ENCODE measurements around the gene ZBTB45.

The ZBTB45 gene

DNA sequence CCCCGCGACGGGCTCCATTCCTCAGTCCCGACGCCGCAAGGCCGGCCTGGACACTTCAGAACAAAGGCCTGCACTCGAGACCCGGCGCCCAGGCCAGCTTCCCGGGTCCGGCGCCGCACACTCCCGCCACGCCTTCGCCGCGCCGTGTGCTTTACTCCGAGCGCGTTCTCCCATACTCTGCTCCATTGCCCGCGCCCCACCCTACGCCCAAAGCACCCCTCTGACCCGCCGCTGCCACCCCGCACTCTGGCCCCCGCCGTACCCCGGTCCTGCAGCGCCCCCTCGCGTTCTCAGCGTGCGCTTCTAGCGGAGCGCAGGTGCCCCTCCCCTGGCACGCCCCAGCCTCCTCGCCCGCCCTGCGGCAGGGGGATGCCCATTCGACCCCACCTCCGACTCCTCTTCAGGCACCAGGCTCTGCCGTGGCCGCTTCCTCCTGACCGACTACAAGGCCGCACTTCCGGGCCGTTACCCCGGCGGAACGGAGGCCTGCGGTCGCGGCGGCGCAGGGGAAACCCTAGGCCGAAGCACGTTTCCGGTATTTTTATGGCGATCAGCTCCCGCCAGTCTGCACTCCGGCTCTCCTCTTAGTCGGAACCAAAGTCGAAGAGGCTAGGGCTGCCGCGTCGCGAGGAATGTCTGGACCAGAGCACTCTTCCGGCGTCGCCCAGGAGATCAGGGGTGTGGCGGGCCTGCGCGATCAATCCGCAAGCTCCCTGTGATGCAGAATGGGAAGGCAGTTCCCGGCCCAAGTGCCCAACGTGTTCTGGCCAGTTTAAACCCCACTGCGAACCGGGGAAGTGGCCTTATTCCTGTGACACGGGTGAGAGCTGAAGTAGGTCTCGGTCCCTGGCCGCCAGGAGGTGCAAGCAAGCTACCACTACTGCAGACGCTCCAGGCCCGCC, at the start of gene ZBTB45:
Gene ZBTB45 (minus strand): TSS at position 456 of the 902 bp plus-strand sequence. CDS start 2,137 bp downstream, outside the sequence.
- peaks cover 45% of the 10 kb centered on the region for H3K4me1 Mint-ChIP-seq (ENCODE audit: low read depth)

DNA sequence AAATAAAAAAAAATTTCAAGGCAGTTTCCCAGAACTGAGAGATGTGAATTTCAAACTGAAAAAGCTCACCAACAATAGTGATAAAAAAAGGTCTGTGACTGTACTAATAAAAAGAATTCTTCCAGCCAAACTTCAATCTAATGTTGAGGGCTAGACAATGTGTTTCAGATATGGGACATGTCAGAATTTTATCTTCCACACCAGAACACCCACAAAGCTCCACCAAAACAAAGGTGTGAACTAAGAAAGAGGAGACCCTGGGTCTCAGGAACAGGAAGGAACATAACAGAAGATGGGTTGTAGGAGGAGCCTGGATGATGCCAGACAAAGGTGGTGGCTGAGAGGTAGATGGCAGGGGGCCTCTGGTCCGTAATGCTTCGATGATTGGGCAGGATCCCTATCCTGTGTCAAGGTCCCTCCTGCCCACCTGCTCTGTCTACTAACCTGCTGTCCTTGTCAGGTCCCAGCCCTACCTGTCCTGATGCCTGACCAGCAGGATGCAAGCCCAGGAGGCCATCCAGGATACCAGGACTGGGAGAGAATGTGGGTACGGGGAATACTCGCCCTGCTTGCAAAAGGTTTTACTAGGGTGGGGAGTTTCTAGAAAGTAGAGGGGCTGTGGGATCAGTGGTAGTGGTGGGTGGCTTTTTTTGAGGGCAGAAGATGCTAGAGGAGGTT, 49.0 kb upstream of the ZBTB45 start:
- H3K36me3 Mint-ChIP-seq: peaks cover 8% of the 10 kb centered on the region
- H3K27ac Mint-ChIP-seq: no peak overlapping the region
- H3K4me1 Mint-ChIP-seq (ENCODE audit: low read depth): peaks cover 24% of the 10 kb centered on the region

More for the DNA sequence above, at the start of gene ZBTB45:
- Mint-ChIP-seq H3K27me3 (no peaks in the 10 kb centered on the region), H3K27ac (peak within 1 kb of the TSS; percentile 97), H3K4me3 (peak within 1 kb of the TSS; percentile 97), H3K36me3 (no peaks in the 10 kb centered on the region), H3K9me3 (ENCODE audit: low read depth) (no peaks in the 10 kb centered on the region)

DNA sequence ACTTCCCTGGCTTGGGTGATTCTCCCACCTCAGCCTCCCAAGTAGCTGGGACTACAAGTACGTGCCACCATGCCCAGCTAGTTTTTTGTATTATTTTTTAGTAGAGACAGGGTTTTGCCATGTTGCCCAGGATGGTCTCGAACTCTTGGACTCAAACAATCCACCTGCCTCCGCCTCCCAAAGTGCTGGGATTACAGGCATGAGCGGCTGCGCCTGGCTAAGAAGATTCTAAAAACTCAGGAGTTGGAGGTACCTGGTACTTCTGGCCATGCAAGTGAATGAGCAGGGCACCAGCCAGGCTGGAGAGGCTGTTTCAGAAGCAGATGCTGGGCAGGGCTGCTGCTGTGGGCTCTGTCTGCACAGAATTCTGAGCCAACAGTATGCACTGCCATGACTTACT, 47.4 kb upstream of the ZBTB45 start:
- Mint-ChIP-seq H3K36me3 (peaks cover 6% of the 10 kb centered on the region), H3K27ac (no peak overlapping the region), H3K9me3 (ENCODE audit: low read depth) (no peaks in the 10 kb centered on the region), H3K4me3 (no peak overlapping the region), H3K4me1 (ENCODE audit: low read depth) (peaks cover 20% of the 10 kb centered on the region), H3K27me3 (no peaks in the 10 kb centered on the region)

More for the DNA sequence above, 49.0 kb upstream of the ZBTB45 start:
- Mint-ChIP-seq H3K9me3 (ENCODE audit: low read depth) (no peaks in the 10 kb centered on the region), H3K27me3 (no peaks in the 10 kb centered on the region), H3K4me3 (no peak overlapping the region)

DNA sequence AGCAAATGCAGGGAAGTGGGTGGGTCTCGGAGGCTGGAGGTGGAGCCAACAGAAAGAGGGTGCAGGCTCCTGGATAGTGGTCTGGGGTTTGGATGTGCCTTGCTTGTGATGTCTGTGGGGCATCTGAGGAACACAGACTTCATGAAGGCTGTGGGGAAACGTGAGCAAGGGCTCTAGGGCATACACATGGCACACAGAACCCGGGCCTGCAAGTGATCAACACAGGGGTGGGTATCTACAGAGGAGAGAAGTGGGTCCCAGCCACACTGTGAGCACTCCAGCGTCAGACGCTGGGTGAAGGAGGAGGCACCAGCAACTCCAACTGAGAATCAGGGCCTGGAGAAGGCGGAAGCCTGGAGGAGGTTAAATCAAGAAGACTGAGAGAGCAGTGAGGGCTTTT, 44.2 kb upstream of the ZBTB45 start:
- Mint-ChIP-seq H3K27ac (no peak overlapping the region), H3K9me3 (ENCODE audit: low read depth) (no peaks in the 10 kb centered on the region), H3K36me3 (peaks cover 4% of the 10 kb centered on the region), H3K4me1 (ENCODE audit: low read depth) (peaks cover 39% of the 10 kb centered on the region), H3K4me3 (peak overlapping the region; percentile 98), H3K27me3 (no peaks in the 10 kb centered on the region)

DNA sequence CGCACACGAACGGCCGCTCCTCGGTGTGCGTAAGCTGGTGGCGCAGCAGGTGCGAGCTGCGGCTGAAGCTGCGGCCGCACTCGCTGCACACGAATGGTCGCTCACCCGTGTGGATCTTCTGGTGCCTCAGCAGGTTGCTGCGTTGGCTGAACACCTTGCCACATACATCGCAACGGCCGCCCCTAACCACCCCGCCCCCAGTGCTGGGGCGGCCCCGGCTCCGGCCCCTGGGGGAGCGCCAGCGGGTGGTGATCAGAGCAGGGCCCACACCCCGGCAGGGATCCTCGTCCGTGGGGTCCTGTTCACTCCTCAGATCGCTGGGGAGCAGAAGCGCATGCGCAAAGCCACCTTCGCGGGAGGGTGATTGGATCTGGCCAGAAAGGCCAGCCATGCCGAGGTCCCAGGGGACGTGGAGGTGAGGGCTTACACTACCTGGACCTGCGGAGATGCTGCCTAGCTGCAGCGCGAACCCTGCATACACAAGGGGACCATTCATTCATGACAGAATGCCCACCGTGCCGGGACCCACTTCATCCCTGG, 43.5 kb upstream of the ZBTB45 start:
- H3K4me3 Mint-ChIP-seq: peak overlapping the region; percentile 98
- peak overlapping the region; percentile 66 for H3K27ac Mint-ChIP-seq
- peaks cover 1% of the 10 kb centered on the region for H3K36me3 Mint-ChIP-seq
- no peaks in the 10 kb centered on the region for H3K9me3 Mint-ChIP-seq (ENCODE audit: low read depth)
- H3K27me3 Mint-ChIP-seq: no peaks in the 10 kb centered on the region
- H3K4me1 Mint-ChIP-seq (ENCODE audit: low read depth): peaks cover 39% of the 10 kb centered on the region

DNA sequence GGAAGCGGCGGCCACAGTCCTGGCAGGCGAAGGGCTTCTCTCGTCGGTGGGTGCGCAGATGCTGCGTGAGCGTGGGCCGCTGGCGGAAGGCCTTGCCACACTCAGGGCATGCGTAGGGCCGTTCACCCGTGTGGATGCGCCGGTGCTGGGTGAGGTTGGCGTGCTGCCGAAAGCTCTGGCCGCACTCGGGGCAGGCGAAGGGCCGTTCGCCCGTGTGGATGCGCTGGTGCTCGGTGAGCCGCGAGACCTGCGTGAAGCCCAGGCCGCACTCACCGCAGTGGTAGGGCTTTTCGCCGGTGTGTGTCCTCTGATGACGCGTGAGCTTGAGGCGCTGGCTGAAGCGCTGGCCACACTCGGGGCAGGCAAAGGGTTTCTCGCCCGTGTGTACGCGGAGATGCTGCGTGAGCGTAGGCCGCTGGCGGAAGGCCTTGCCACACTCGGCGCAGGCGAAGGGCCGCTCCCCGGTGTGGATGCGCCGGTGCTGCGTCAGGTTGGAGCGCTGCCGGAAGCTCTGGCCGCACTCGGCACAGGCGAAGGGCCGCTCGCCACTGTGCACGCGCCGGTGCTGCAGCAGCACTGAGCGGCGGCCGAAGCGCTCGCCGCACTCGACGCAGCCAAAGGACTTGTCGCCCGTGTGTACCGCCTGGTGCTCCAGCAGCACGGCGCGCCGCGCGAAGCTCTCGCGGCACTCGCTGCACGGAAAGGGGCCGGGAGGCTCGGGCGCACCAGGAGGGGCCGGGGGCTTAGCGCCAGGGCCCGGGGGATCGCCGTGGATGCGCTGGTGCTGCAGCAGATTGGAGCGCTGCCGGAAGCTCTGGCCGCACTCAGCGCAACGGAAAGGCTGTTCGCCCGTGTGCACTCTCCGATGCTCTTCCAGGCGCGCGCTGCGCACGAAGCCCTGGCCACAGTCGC, 42.8 kb upstream of the ZBTB45 start:
- Mint-ChIP-seq H3K4me1 (ENCODE audit: low read depth) (peaks cover 41% of the 10 kb centered on the region), H3K27me3 (no peaks in the 10 kb centered on the region)

DNA sequence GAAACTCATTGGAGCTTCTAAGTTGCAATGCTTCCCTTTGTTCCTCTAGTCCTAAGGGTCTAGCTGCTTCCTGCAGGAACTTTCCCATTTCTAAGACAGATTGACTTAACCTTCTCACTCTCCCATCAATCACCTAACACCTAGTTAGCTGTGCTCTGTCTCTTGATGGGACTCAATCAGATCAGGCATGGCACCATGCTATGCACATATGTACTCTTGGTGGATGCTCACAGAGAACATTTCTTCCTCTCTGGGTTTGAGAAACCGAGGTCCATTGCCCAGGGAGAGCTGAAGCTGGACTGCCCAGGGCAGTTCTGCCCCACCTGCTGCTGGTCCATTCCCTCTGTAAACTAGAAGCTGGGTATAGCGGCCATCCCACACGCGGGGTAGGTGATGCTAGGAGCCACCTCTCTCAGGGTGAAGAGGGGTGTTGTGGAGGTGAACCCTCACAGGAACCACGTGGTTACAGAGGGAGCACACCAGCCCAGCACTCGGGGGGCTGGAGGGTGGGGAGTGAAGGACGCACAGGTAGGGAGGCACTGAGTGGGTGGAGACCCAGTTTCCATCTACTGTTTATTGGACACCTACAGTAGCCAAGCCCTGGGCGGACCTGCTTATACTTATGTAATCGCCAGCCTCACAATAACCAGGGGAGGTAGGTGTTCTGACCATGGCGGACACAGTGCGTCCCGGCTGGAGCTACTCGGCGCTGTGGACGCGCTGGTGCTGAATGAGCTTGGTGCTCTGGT, 41.9 kb upstream of the ZBTB45 start:
- H3K27me3 Mint-ChIP-seq: no peaks in the 10 kb centered on the region
- peaks cover under 1% of the 10 kb centered on the region for H3K36me3 Mint-ChIP-seq
- H3K27ac Mint-ChIP-seq: peak overlapping the region; percentile 69
- H3K4me3 Mint-ChIP-seq: peak overlapping the region; percentile 98
- H3K4me1 Mint-ChIP-seq (ENCODE audit: low read depth): peaks cover 47% of the 10 kb centered on the region
- no peaks in the 10 kb centered on the region for H3K9me3 Mint-ChIP-seq (ENCODE audit: low read depth)

More for the DNA sequence above, 42.8 kb upstream of the ZBTB45 start:
- Mint-ChIP-seq H3K27ac (peak overlapping the region; percentile 69), H3K4me3 (peak overlapping the region; percentile 98), H3K9me3 (ENCODE audit: low read depth) (no peaks in the 10 kb centered on the region), H3K36me3 (no peaks in the 10 kb centered on the region)

DNA sequence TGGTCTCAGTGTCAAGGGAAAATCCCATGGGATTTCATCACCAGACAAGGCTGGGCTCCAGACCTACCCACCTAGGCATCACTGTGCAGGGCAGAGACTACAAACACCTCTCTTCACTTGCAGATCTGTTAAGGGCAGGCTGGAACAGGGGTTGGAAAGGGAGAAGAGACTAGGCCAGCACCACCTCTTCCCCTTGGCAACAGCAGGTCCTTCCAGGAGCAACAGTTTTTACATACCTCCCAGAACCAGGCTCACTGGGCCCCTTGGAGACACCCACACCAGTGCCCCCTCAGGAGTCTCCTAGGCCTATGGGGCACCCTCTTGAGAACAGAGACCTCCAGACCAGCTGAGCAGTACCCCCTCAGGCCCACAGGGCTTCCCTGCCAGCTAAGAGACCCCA, 41.3 kb upstream of the ZBTB45 start:
- H3K4me3 Mint-ChIP-seq: peak overlapping the region; percentile 98
- H3K27ac Mint-ChIP-seq: no peak overlapping the region
- no peaks in the 10 kb centered on the region for H3K27me3 Mint-ChIP-seq
- H3K9me3 Mint-ChIP-seq (ENCODE audit: low read depth): no peaks in the 10 kb centered on the region
- peaks cover 53% of the 10 kb centered on the region for H3K4me1 Mint-ChIP-seq (ENCODE audit: low read depth)
- H3K36me3 Mint-ChIP-seq: peaks cover 4% of the 10 kb centered on the region

DNA sequence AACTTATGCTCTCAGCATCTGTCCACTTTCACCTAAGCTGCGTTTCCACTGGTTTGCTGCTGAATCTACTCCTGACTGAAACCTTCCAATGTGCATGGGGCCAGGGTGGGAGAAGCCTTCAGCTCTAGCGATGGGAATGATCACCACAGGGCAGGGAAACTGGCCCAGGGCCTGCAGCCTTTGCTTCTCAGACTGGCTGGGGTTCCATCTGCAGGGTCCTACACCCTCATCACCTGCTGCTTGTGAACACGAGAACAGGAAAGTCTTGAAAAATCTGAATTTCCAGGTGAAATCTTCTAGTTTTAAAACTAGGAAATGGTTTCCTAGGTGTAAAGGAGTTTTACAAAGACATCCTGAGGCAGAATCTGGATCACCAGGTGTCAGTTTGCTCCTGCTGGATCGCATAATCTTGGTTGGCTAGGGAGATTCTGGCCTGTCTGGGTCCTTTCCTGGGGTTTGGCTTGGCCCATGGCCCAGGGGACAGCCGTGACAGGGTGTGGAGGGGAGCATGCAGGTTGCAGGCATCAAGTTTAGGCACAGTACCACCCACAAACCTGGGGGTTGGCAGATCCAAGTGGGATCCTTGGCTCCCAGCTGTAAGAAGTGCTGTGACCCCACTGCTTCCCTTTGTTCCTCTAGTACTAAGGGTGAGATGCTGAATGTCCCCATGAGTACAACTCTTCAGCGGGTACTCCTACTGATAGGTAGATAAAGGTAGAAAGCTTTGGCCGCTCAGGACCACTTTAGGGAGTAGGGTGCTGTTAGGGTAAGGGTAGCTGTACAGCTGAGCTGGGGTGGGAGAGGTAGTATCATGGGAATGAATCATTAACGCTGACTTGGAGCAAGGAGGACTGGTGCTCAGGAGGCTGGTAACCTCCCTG, 40.6 kb upstream of the ZBTB45 start:
- H3K27ac Mint-ChIP-seq: peak overlapping the region; percentile 99
- peaks cover 56% of the 10 kb centered on the region for H3K4me1 Mint-ChIP-seq (ENCODE audit: low read depth)
- H3K27me3 Mint-ChIP-seq: no peaks in the 10 kb centered on the region
- H3K4me3 Mint-ChIP-seq: peak overlapping the region; percentile 98
- no peaks in the 10 kb centered on the region for H3K9me3 Mint-ChIP-seq (ENCODE audit: low read depth)
- H3K36me3 Mint-ChIP-seq: peaks cover 6% of the 10 kb centered on the region

DNA sequence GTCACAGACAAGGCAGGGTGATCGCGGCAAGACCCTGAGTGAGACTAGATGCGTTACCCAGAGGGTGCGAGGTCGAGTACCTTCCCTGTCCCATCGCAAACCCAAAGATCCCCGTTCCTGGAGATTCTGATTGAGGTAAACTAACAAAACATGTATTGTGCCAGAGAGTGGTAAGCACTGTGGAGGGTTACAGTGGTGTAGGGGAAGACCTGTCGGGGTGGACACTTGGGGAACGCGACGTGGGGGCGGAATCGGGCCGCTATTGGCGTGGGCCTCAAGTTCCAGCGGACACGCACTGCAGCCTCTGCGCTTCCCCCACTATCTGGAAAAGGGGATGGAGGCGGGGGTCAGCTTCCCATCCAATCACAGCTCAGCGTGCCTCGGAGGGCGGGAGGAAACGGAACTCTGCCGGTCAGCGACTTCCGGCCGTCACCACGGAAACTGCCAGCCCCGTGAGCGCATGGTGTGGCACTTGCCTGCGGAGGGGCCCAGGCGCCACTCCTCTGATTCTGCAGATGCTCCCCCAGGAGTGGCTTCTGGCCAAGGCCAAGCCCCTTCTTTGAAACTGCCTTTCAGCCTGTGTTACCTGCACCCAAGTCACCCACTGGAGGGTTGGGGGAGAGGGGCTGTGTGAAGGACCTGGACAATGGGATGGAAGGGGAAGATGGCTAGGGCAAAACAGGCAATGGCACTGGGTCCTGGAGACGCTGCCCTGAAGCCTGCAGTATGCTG, 39.8 kb upstream of the ZBTB45 start:
- Mint-ChIP-seq H3K27ac (peak overlapping the region; percentile 99), H3K36me3 (peaks cover 6% of the 10 kb centered on the region), H3K4me1 (ENCODE audit: low read depth) (peaks cover 61% of the 10 kb centered on the region), H3K9me3 (ENCODE audit: low read depth) (no peaks in the 10 kb centered on the region), H3K27me3 (no peaks in the 10 kb centered on the region), H3K4me3 (peak overlapping the region; percentile 98)

DNA sequence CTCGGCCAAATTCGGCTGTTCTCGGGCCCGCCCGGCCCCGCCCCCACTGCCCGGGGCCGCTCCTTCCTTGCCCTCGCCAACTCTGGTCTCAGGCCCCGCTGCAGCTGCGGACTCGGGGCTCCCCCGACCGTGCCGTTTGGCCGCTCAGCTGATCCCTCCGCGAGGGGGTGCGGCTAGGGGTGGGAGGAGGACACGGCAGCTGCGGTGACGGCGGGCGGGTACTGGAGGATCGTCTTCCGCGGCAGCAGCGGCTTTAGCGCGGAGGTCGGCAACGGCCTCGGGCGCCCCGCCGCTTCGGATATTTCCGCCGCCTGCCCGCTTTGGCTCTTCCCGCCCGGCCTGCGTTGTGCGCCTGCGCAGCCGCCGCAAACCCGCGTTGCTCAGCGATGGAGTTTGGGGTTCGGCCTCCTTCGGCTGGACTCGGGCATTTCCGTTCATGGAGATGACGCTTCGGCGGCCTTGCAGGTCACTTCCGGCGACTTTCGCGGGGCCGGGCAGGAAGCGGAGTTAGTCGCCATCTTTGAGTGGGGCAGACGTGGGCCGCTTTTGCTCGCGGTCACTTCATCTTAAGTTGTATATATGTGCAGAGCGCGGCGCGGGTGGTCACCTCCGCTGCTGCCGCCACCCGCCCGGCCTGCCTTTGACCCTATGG, 39.1 kb upstream of the ZBTB45 start:
- Mint-ChIP-seq H3K9me3 (ENCODE audit: low read depth) (no peaks in the 10 kb centered on the region), H3K4me3 (peak overlapping the region; percentile 98), H3K27ac (peak overlapping the region; percentile 99), H3K36me3 (peaks cover 6% of the 10 kb centered on the region), H3K4me1 (ENCODE audit: low read depth) (peaks cover 62% of the 10 kb centered on the region), H3K27me3 (no peaks in the 10 kb centered on the region)

DNA sequence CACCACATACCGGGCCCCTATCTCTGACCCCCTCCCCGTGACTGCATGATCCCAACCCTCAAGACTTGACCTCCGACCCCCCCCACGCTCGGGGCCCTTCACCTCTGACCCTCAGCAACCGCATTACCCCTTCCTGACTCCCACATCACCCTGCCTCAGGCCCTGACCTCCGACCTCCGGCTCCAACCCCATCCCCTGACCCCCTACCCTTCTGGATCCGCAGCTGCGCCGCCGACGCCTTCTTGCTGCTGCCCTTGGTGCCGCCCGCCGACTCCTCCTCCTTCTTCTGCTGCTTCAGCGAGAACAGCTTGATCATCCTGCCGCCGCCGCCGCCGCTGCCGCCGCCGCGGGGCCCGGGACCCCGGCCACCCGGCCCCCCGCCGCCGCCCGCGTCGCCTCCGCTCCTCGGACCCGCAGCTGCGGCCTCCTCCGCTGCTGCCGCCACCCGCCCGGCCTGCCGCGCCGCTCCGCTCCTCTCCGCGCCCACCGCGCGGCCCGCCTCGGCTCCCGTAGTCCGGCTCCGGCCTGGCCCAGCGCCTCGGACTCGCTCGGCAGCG, 38.5 kb upstream of the ZBTB45 start, which contains the start of gene UBE2M:
Gene UBE2M (minus strand): TSS at position 546 of the 557 bp plus-strand sequence. CDS start 230 bp downstream, at position 316.
- H3K27me3 Mint-ChIP-seq: no peaks in the 10 kb centered on the region

More for the DNA sequence above, 38.5 kb upstream of the ZBTB45 start, which contains the start of gene UBE2M:
- H3K4me3 Mint-ChIP-seq: peak within 1 kb of the TSS; percentile 98
- peaks cover 59% of the 10 kb centered on the region for H3K4me1 Mint-ChIP-seq (ENCODE audit: low read depth)
- H3K9me3 Mint-ChIP-seq (ENCODE audit: low read depth): no peaks in the 10 kb centered on the region
- H3K36me3 Mint-ChIP-seq: peaks cover 8% of the 10 kb centered on the region
- peak within 1 kb of the TSS; percentile 99 for H3K27ac Mint-ChIP-seq

All from activated naive CD8-positive, alpha-beta T cell (primary cell).